Neutrophil (primary cell): ENCODE results near the gene NELL1.

ENCODE experiments used
- H3K27ac ChIP-seq: fragments of 200-600 bp; sonication (generic); 2 replicates; pipeline ENCODE4 v1.5.1; 2016; ENCODE audit warnings: mild to moderate bottlenecking, moderate library complexity
- H3K27me3 ChIP-seq: fragments of 200-600 bp; sonication (generic); 2 replicates; pipeline ENCODE4 v1.6.0; 2016; ENCODE audit warnings: mild to moderate bottlenecking
- H3K36me3 ChIP-seq: fragments of 200-600 bp; sonication (generic); 2 replicates; pipeline ENCODE4 v1.5.1; 2017
- H3K4me1 ChIP-seq, 2 experiments: fragments of 200-600 bp in 1 of 2; sonication (generic) in 1 of 2; 1 replicate in 1 of 2; 2 replicates in 1 of 2; pipeline versions ENCODE4 v1.5.1 to v1.6.1; 2013 to 2016; ENCODE audit warnings: low read depth in 1 of 2, low read length in 1 of 2, mild to moderate bottlenecking in 1 of 2, moderate library complexity in 1 of 2; ENCODE audit not compliant: control insufficient read depth in 1 of 2, insufficient read depth in 1 of 2
- H3K4me3 ChIP-seq, 2 experiments: fragments of 200-600 bp in 1 of 2; sonication (generic) in 1 of 2; 1 replicate in 1 of 2; 2 replicates in 1 of 2; pipeline ENCODE4 v1.5.1; 2013 to 2016; ENCODE audit warnings: low read depth in 1 of 2, low read length in 1 of 2, mild to moderate bottlenecking in 1 of 2, moderate library complexity in 1 of 2
- H3K9me3 ChIP-seq: fragments of 200-600 bp; sonication (generic); 2 replicates; pipeline ENCODE4 v1.5.1; 2016
- CTCF ChIP-seq: fragments of 200-600 bp; sonication (generic); IDR thresholded peaks from 2 replicates; pipeline ENCODE4 v1.5.1; 2016; ENCODE audit warnings: antibody characterized with exemption

The NELL1 gene

GRCh38 chr11:20980736-20981135 is 311.4 kb downstream of the NELL1 start:
- TF ChIP-seq CTCF = no peak
- Histone ChIP-seq H3K9me3 (no peaks in the 10 kb centered on the region), H3K4me1 (no peaks in the 10 kb centered on the region), H3K27me3 (no peaks in the 10 kb centered on the region), H3K36me3 (no peaks in the 10 kb centered on the region), H3K4me3 (no peak overlapping the region), H3K27ac (no peak overlapping the region)

GRCh38 chr11:20990447-20990846 is 321.1 kb downstream of the NELL1 start:
- TF ChIP-seq CTCF = no peak
- no peaks in the 10 kb centered on the region for H3K9me3 ChIP-seq
- H3K27ac ChIP-seq = no peak overlapping the region
- no peak overlapping the region for H3K4me3 ChIP-seq
- H3K27me3 ChIP-seq = no peaks in the 10 kb centered on the region
- no peaks in the 10 kb centered on the region for H3K4me1 ChIP-seq
- H3K36me3 ChIP-seq = no peaks in the 10 kb centered on the region

GRCh38 chr11:20991471-20991870 is 322.1 kb downstream of the NELL1 start:
- no peak for TF ChIP-seq CTCF
- H3K4me1 ChIP-seq = no peaks in the 10 kb centered on the region
- no peak overlapping the region for H3K27ac ChIP-seq
- H3K4me3 ChIP-seq = no peak overlapping the region
- H3K27me3 ChIP-seq = no peaks in the 10 kb centered on the region
- H3K36me3 ChIP-seq = no peaks in the 10 kb centered on the region
- H3K9me3 ChIP-seq = no peaks in the 10 kb centered on the region

GRCh38 chr11:21007297-21007696 is 337.9 kb downstream of the NELL1 start:
- no peaks in the 10 kb centered on the region for H3K9me3 ChIP-seq
- no peak for TF ChIP-seq CTCF

GRCh38 chr11:21018248-21018647 is 348.9 kb downstream of the NELL1 start:
- no peaks in the 10 kb centered on the region for H3K9me3 ChIP-seq
- no peaks in the 10 kb centered on the region for H3K27me3 ChIP-seq
- no peak overlapping the region for H3K4me3 ChIP-seq
- H3K4me1 ChIP-seq = no peaks in the 10 kb centered on the region
- no peaks in the 10 kb centered on the region for H3K36me3 ChIP-seq
- H3K27ac ChIP-seq = no peak overlapping the region
- no peak for TF ChIP-seq CTCF

More at GRCh38 chr11:21007297-21007696, 337.9 kb downstream of the NELL1 start:
- Histone ChIP-seq H3K27ac (no peak overlapping the region), H3K27me3 (no peaks in the 10 kb centered on the region), H3K4me1 (no peaks in the 10 kb centered on the region), H3K4me3 (no peak overlapping the region), H3K36me3 (no peaks in the 10 kb centered on the region)

- no peak overlapping the region for H3K27ac ChIP-seq
- no peaks in the 10 kb centered on the region for H3K9me3 ChIP-seq
- no peak overlapping the region for H3K4me3 ChIP-seq
- H3K27me3 ChIP-seq = no peaks in the 10 kb centered on the region
- no peak for TF ChIP-seq CTCF
- no peaks in the 10 kb centered on the region for H3K4me1 ChIP-seq
- no peaks in the 10 kb centered on the region for H3K36me3 ChIP-seq
These were observed 357.3 kb downstream of the NELL1 start for GRCh38 chr11:21026685-21027084.
